SK-N-SH (cell line): Measurements from ENCODE around the gene RAB11FIP5.

ENCODE experiments used
- GABPA ChIP-seq: IDR thresholded peaks from 2 replicates; pipeline ENCODE4 v1.4.0; 2012; ENCODE audit warnings: low read depth, mild to moderate bottlenecking
- POLR2AphosphoS5 ChIP-seq: IDR thresholded peaks from 2 replicates; pipeline ENCODE4 v1.6.1; 2012; ENCODE audit warnings: low read depth, low read length
- RCOR1 ChIP-seq: fragments of 150-350 bp; IDR thresholded peaks from 2 replicates; pipeline ENCODE4 v1.6.1; 2017; ENCODE audit warnings: antibody characterized with exemption, low read length
- REST ChIP-seq: IDR thresholded peaks from 2 replicates; pipeline ENCODE4 v1.6.1; 2012; ENCODE audit warnings: mild to moderate bottlenecking, low read depth, low read length, moderate library complexity
- TAF1 ChIP-seq: IDR thresholded peaks from 2 replicates; pipeline ENCODE4 v1.6.1; 2012; ENCODE audit warnings: low read depth, mild to moderate bottlenecking, low read length, moderate library complexity, borderline replicate concordance
- TF ChIP-seq, protein P1 (sequence below): fragments of 200-600 bp; sonication (generic); IDR thresholded peaks from 2 replicates; pipeline ENCODE4 v1.6.1; 2017; ENCODE audit warnings: antibody characterized with exemption, mild to moderate bottlenecking, moderate library complexity

GRCh38 chr2:73075477-73076373 lies 37.0 kb downstream of the RAB11FIP5 start:
- TF ChIP-seq, protein P1, sequence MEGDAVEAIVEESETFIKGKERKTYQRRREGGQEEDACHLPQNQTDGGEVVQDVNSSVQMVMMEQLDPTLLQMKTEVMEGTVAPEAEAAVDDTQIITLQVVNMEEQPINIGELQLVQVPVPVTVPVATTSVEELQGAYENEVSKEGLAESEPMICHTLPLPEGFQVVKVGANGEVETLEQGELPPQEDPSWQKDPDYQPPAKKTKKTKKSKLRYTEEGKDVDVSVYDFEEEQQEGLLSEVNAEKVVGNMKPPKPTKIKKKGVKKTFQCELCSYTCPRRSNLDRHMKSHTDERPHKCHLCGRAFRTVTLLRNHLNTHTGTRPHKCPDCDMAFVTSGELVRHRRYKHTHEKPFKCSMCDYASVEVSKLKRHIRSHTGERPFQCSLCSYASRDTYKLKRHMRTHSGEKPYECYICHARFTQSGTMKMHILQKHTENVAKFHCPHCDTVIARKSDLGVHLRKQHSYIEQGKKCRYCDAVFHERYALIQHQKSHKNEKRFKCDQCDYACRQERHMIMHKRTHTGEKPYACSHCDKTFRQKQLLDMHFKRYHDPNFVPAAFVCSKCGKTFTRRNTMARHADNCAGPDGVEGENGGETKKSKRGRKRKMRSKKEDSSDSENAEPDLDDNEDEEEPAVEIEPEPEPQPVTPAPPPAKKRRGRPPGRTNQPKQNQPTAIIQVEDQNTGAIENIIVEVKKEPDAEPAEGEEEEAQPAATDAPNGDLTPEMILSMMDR: no peak
- TF ChIP-seq RCOR1: no peak
- TF ChIP-seq TAF1: no peak
- no peak for TF ChIP-seq GABPA
- TF ChIP-seq POLR2AphosphoS5: no peak
- TF ChIP-seq REST: no peak
